Measurements from ENCODE around the gene SLAIN1. TPM values are rescaled to one million over a fixed set of nuclear protein-coding genes. Genes with fewer than 3 reads are reported as not detected.

The SLAIN1 gene
- total RNA-seq, 1 experiment from 2014 or later, result not detected

DNA sequence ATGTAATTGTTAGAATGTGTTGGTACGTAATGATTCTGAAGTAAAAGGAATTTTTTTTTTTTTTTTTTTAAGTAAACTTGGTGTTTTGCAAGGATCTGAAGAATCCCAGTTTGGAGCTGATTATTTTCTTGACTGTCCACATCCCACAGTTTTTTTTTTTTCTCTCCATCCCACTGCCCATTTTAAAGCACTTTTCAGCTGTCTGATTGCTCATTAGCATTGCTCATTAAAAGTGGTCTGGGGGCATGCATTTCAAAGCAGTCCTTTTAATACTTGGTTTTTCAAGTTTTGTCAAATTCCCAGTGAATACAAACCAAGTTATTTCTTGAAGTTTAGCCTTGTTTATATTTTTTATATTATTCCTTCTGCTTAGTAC lies 44.1 kb downstream of the SLAIN1 start:
- intact Hi-C loops (cut with micrococcal nuclease), result no loop called here
- no TSS peak for BruUV-seq (replicated peaks)
- H3K27ac Mint-ChIP-seq (ENCODE audit: low read depth, unreplicated experiment), result no peak overlapping the region
- no peaks in the 10 kb centered on the region for H3K9me3 Mint-ChIP-seq (ENCODE audit: unreplicated experiment)
- H3K36me3 Mint-ChIP-seq (ENCODE audit: insufficient read depth, unreplicated experiment), result no peaks in the 10 kb centered on the region
- H3K4me3 Mint-ChIP-seq (ENCODE audit: unreplicated experiment), result no peak overlapping the region
- CTCF ChIA-PET, result no interaction called here
- peaks cover 83% of the 10 kb centered on the region for H3K27me3 Mint-ChIP-seq (ENCODE audit: insufficient read depth, unreplicated experiment)
- POLR2A ChIA-PET, result no interaction called here
- DNase-seq (ENCODE audit: unreplicated experiment), result no peak
- no peaks in the 10 kb centered on the region for H3K4me1 Mint-ChIP-seq (ENCODE audit: insufficient read depth, unreplicated experiment)
- TF ChIP-seq CTCF (IDR thresholded peaks at IDR 0.05; ENCODE audit: unreplicated experiment), result no peak

DNA sequence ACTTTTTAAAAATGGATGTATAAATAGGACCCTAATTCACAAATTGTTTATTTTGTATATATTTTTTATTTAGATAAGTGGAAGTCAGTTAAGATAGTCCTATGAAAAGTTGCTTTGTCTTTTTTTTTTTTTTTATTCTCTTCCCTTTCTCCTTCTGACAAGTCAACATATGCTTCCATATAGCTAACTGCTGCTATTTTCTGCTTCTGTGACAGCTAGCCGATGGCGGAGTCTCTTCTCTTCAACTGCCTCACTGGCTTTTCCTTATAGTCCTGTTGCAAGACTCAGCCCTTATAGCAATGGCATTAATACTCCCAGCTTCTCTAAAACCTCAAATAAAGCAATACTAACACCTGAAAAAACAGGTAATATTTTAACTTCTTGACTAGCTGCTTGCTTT lies 45.3 kb downstream of the SLAIN1 start:
- H3K27ac Mint-ChIP-seq (ENCODE audit: low read depth, unreplicated experiment), result no peak overlapping the region
- DNase-seq (ENCODE audit: unreplicated experiment), result no peak
- TF ChIP-seq CTCF (IDR thresholded peaks at IDR 0.05; ENCODE audit: unreplicated experiment), result no peak
- H3K36me3 Mint-ChIP-seq (ENCODE audit: insufficient read depth, unreplicated experiment), result no peaks in the 10 kb centered on the region
- no peaks in the 10 kb centered on the region for H3K9me3 Mint-ChIP-seq (ENCODE audit: unreplicated experiment)
- intact Hi-C loops (cut with micrococcal nuclease), result no loop called here
- no peak overlapping the region for H3K4me3 Mint-ChIP-seq (ENCODE audit: unreplicated experiment)
- BruUV-seq (replicated peaks), result no TSS peak
- H3K4me1 Mint-ChIP-seq (ENCODE audit: insufficient read depth, unreplicated experiment), result no peaks in the 10 kb centered on the region
- peaks cover 95% of the 10 kb centered on the region for H3K27me3 Mint-ChIP-seq (ENCODE audit: insufficient read depth, unreplicated experiment)
- POLR2A ChIA-PET, result no interaction called here
- CTCF ChIA-PET, result interaction anchor here (0.7 kb wide), 1 partner anchor 250 kb away, joined by 3 read pairs; no protein-coding TSS in a partner anchor

DNA sequence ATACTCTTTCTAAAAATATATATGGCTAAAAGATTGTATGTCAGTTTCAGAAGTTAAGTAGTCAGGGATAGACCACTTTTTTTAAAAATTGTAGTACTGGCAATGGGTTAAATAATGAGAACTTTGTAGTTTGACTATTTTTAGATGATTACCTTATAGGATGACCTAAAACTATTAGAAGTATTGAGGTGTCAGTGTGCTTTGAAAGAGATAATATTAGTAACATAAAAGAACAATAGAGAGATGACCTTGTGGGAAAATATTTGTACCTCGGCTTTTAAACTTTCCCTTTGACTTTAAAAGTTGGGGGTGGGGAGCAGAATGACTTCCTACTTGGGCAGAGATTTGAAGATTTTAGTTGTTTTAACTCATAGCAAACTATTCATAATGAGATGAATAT lies 48.3 kb downstream of the SLAIN1 start:
- peaks cover 99% of the 10 kb centered on the region for H3K27me3 Mint-ChIP-seq (ENCODE audit: insufficient read depth, unreplicated experiment)
- TF ChIP-seq CTCF (IDR thresholded peaks at IDR 0.05; ENCODE audit: unreplicated experiment), result no peak
- H3K27ac Mint-ChIP-seq (ENCODE audit: low read depth, unreplicated experiment), result no peak overlapping the region
- no peaks in the 10 kb centered on the region for H3K4me1 Mint-ChIP-seq (ENCODE audit: insufficient read depth, unreplicated experiment)
- H3K9me3 Mint-ChIP-seq (ENCODE audit: unreplicated experiment), result no peaks in the 10 kb centered on the region
- ChIA-PET POLR2A (no interaction called here), CTCF (no interaction called here)
- intact Hi-C loops (cut with micrococcal nuclease), result no loop called here
- no peaks in the 10 kb centered on the region for H3K36me3 Mint-ChIP-seq (ENCODE audit: insufficient read depth, unreplicated experiment)
- H3K4me3 Mint-ChIP-seq (ENCODE audit: unreplicated experiment), result no peak overlapping the region
- no peak for DNase-seq (ENCODE audit: unreplicated experiment)
- BruUV-seq (replicated peaks), result no TSS peak

- H3K36me3 Mint-ChIP-seq (ENCODE audit: insufficient read depth, unreplicated experiment), result no peaks in the 10 kb centered on the region
- intact Hi-C loops (cut with micrococcal nuclease), result no loop called here
- no peaks in the 10 kb centered on the region for H3K4me1 Mint-ChIP-seq (ENCODE audit: insufficient read depth, unreplicated experiment)
- no TSS peak for BruUV-seq (replicated peaks)
- H3K27me3 Mint-ChIP-seq (ENCODE audit: insufficient read depth, unreplicated experiment), result peaks cover 86% of the 10 kb centered on the region
- no peak overlapping the region for H3K4me3 Mint-ChIP-seq (ENCODE audit: unreplicated experiment)
- CTCF ChIA-PET, result interaction anchor here (4.3 kb wide), 1 partner anchor 157 kb away, joined by 20 read pairs; no protein-coding TSS in a partner anchor
- TF ChIP-seq CTCF (IDR thresholded peaks at IDR 0.05; ENCODE audit: unreplicated experiment), result no peak
- no peaks in the 10 kb centered on the region for H3K9me3 Mint-ChIP-seq (ENCODE audit: unreplicated experiment)
- no peak overlapping the region for H3K27ac Mint-ChIP-seq (ENCODE audit: low read depth, unreplicated experiment)
- POLR2A ChIA-PET, result no interaction called here
- no peak for DNase-seq (ENCODE audit: unreplicated experiment)
These were observed 51.9 kb downstream of the SLAIN1 start for GRCh38 chr13:77749344-77749880.
